Kasumi-1 (cell line): Measurements from ENCODE around the gene NDUFB1.

Experiments used
- DNase-seq, 2 experiments: peaks; one replicate each; lab custom pipeline; 2025; lab: John Stamatoyannopoulos, UW

NDUFB1 gene

GRCh38 chr14:92093320-92093719, 28.2 kb downstream of the NDUFB1 start:
- peak in 1 of 2 experiments; percentile 3 for DNase-seq

- no peak for DNase-seq
Measured at GRCh38 chr14:92088494-92088893, 33.0 kb downstream of the NDUFB1 start.

GRCh38 chr14:92074555-92074954, 47.0 kb downstream of the NDUFB1 start:
- DNase-seq: no peak
